A673 (cell line): ENCODE results near the gene PHTF2. TPM values are rescaled to one million over a fixed set of nuclear protein-coding genes. Genes with fewer than 3 reads are reported as not detected.

Experiments
- BruUV-seq: library from RNA; stranded (reverse); fragments of 400-500 nt; replicated peaks from 2 replicates; lab custom pipeline; 2021; lab: Mats Ljungman, UMichigan
- CTCF ChIA-PET: fragments of 300-600 bp; sonication (Branson Sonifier 250); formaldehyde crosslinking; loops from one replicate; lab custom pipeline; 2022; ENCODE audit warnings: antibody characterized with exemption; lab: Charles Lee
- POLR2A ChIA-PET: fragments of 300-600 bp; sonication (Branson Sonifier 250); formaldehyde crosslinking; loops from one replicate; lab custom pipeline; 2022; ENCODE audit warnings: antibody characterized with exemption; ENCODE audit not compliant: low non-redundant PET; lab: Charles Lee
- DNase-seq: peaks from one replicate; pipeline ENCODE4 v3.0.0-alpha.2; 2015; ENCODE audit warnings: low spot score
- H3K27ac ChIP-seq: fragments of 200-600 bp; sonication (generic); 2 replicates; pipeline ENCODE4 v1.5.1; 2016; ENCODE audit warnings: mixed run types, low read depth, mild to moderate bottlenecking, mixed read lengths, antibody characterized with exemption, low read length; ENCODE audit not compliant: poor library complexity, severe bottlenecking
- H3K27me3 ChIP-seq: fragments of 200-600 bp; sonication (generic); replicated peaks from 2 replicates; pipeline ENCODE4 v1.6.1; 2017; ENCODE audit warnings: mixed run types, low read depth, mild to moderate bottlenecking, mixed read lengths, antibody characterized with exemption, low read length; ENCODE audit not compliant: insufficient read depth, poor library complexity
- H3K36me3 ChIP-seq: fragments of 200-600 bp; sonication (generic); 2 replicates; pipeline ENCODE4 v1.6.1; 2016; ENCODE audit warnings: mixed run types, mild to moderate bottlenecking, mixed read lengths, antibody characterized with exemption, low read length; ENCODE audit not compliant: insufficient read depth, poor library complexity, severe bottlenecking
- H3K4me1 ChIP-seq: fragments of 200-600 bp; sonication (generic); 2 replicates; pipeline ENCODE4 v1.6.1; 2017; ENCODE audit warnings: mixed run types, mild to moderate bottlenecking, mixed read lengths, antibody characterized with exemption, low read length; ENCODE audit not compliant: insufficient read depth, poor library complexity, severe bottlenecking
- H3K4me3 ChIP-seq: fragments of 200-600 bp; sonication (generic); 2 replicates; pipeline ENCODE4 v1.5.1; 2016; ENCODE audit warnings: low read depth, mixed run types, mild to moderate bottlenecking, mixed read lengths, low read length; ENCODE audit not compliant: poor library complexity, severe bottlenecking
- H3K9me3 ChIP-seq: fragments of 200-600 bp; sonication (generic); 2 replicates; pipeline ENCODE4 v1.6.1; 2016; ENCODE audit warnings: mixed run types, low read depth, mild to moderate bottlenecking, mixed read lengths, antibody characterized with exemption, low read length; ENCODE audit not compliant: poor library complexity, severe bottlenecking
- EZH2 ChIP-seq: fragments of 200-600 bp; sonication (generic); IDR thresholded peaks from 2 replicates; pipeline ENCODE4 v1.6.1; 2017; ENCODE audit warnings: borderline replicate concordance, low read depth, mild to moderate bottlenecking, mixed read lengths, antibody characterized with exemption, low read length; ENCODE audit not compliant: poor library complexity, severe bottlenecking
- intact Hi-C: fragments of 100-400 bp; cut with micrococcal nuclease; formaldehyde crosslinking; loops from one replicate; pipeline ENCODE4 v1.10.0; 2022; ENCODE audit not compliant: unreplicated experiment
- total RNA-seq: library from RNA; stranded (reverse); gene quantifications from 2 replicates; pipeline ENCODE4 v1.2.3, GENCODE V29; 2021
- TF ChIP-seq, protein P1 (sequence below): fragments of 300-800, 200-600 bp; sonication (generic); conservative IDR thresholded peaks from 2 replicates; pipeline ENCODE4 v1.5.1; 2017; ENCODE audit warnings: low read depth, mild to moderate bottlenecking, antibody characterized with exemption, low read length, moderate library complexity, mixed read lengths

The PHTF2 gene
- total RNA-seq, 1 experiment from 2014 or later, result 36.6 TPM

DNA sequence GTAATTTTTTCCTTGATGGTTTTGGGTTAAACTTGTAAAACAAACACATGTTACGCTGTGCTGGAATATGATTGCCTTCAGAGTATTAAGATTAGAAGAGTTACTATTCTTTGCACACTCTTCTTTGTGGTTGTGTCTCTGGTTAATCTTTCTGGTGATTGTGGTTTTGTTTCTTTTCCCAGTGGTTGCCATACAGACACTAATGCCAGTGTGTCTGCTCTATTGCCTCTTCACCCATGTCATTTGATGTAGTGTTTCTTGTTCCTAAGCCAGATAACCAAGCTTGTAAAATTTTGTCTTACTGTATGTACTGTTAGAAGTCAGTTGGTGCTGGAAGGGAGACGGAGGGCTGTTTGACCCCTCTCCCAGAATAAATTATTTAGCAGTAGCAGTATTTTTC lies 124.8 kb downstream of the PHTF2 start:
- no TSS peak for BruUV-seq
- ChIA-PET CTCF (no interaction called here), POLR2A (no interaction called here)
- TF ChIP-seq EZH2, result no peak
- TF ChIP-seq, protein P1, sequence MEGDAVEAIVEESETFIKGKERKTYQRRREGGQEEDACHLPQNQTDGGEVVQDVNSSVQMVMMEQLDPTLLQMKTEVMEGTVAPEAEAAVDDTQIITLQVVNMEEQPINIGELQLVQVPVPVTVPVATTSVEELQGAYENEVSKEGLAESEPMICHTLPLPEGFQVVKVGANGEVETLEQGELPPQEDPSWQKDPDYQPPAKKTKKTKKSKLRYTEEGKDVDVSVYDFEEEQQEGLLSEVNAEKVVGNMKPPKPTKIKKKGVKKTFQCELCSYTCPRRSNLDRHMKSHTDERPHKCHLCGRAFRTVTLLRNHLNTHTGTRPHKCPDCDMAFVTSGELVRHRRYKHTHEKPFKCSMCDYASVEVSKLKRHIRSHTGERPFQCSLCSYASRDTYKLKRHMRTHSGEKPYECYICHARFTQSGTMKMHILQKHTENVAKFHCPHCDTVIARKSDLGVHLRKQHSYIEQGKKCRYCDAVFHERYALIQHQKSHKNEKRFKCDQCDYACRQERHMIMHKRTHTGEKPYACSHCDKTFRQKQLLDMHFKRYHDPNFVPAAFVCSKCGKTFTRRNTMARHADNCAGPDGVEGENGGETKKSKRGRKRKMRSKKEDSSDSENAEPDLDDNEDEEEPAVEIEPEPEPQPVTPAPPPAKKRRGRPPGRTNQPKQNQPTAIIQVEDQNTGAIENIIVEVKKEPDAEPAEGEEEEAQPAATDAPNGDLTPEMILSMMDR, result no peak
- H3K27me3 ChIP-seq, result no peaks in the 10 kb centered on the region
- H3K4me3 ChIP-seq, result no peak overlapping the region
- no peak for DNase-seq
- no peaks in the 10 kb centered on the region for H3K36me3 ChIP-seq
- no peaks in the 10 kb centered on the region for H3K4me1 ChIP-seq
- H3K9me3 ChIP-seq, result no peaks in the 10 kb centered on the region
- no peak overlapping the region for H3K27ac ChIP-seq
- intact Hi-C loops, result no loop called here

DNA sequence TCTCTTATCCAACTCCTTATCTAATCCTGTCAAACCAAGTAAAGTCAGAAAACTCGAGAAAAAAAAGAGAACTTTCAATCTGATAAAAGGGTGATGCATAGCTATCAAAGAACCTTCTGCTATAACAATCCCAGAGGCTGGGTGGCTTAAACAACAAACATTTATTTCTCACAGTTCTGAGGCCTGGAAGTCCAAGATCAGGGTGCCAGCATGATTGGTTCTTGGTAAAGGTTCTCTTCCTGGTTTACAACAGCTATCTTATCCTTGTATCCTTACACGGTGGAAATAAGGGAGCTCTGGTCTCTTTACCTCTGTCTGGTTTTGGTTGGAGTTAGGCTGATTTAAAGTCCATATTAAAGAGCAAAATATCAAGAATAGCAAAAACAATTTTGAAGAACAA lies 131.9 kb downstream of the PHTF2 start:
- intact Hi-C loops, result loop anchor here (5.0 to 10.0 kb wide), 2 partner anchors 136 to 273 kb away; partner anchors contain the start of genes PHTF2 and TMEM60
- ChIA-PET POLR2A (no interaction called here), CTCF (no interaction called here)
- H3K27me3 ChIP-seq, result no peaks in the 10 kb centered on the region
- H3K4me3 ChIP-seq, result no peak overlapping the region
- no peaks in the 10 kb centered on the region for H3K4me1 ChIP-seq
- no peaks in the 10 kb centered on the region for H3K36me3 ChIP-seq
- H3K27ac ChIP-seq, result no peak overlapping the region
- DNase-seq, result no peak
- TF ChIP-seq, protein P1, result no peak
- no peak for TF ChIP-seq EZH2
- H3K9me3 ChIP-seq, result no peaks in the 10 kb centered on the region
- BruUV-seq, result no TSS peak

DNA sequence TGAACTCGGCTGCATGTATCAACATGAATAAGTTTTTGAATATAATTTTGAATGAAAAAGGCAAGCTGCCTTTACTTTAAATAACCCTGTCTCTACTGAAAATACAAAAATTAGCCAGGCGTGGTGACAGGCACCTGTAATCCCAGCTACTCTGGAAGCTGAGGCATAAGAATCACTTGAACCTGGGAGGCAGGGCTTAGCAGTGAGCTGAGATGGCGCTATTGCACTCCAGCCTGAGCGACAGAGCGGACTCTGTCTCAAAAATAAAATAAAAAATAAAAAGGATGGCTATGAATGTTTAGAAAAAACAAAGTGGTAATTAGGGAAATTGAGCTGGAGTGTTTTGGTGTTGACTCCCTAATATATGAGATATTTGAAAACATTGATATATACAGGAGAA lies 133.3 kb downstream of the PHTF2 start:
- TF ChIP-seq EZH2, result no peak
- TF ChIP-seq, protein P1, result no peak
- intact Hi-C loops, result loop anchor here (5.0 to 10.0 kb wide), 2 partner anchors 137 to 275 kb away; partner anchors contain the start of genes PHTF2 and TMEM60
- Histone ChIP-seq H3K9me3 (no peaks in the 10 kb centered on the region), H3K27ac (no peak overlapping the region), H3K27me3 (no peaks in the 10 kb centered on the region), H3K4me3 (no peak overlapping the region), H3K4me1 (no peaks in the 10 kb centered on the region), H3K36me3 (no peaks in the 10 kb centered on the region)
- no peak for DNase-seq
- ChIA-PET CTCF (no interaction called here), POLR2A (no interaction called here)
- BruUV-seq, result no TSS peak
